GM12873 (cell line): Measurements from ENCODE around the gene CTRL.

Experiments
- CTCF ChIP-seq: IDR thresholded peaks from 2 replicates; pipeline ENCODE4 v1.5.1; 2012; ENCODE audit warnings: low read depth, mild to moderate bottlenecking, moderate library complexity, low read length, control low read depth; ENCODE audit not compliant: insufficient read depth; ENCODE audit errors: missing control alignments

CTRL gene

GRCh38 chr16:67942510-67943255, 11.0 kb upstream of the CTRL start:
- no peak for TF ChIP-seq CTCF

GRCh38 chr16:67942200-67942509, 10.5 kb upstream of the CTRL start:
- TF ChIP-seq CTCF, result peak; percentile 90

GRCh38 chr16:67941469-67942199, 10.0 kb upstream of the CTRL start:
- TF ChIP-seq CTCF, result no peak

GRCh38 chr16:67940446-67941089, 8.9 kb upstream of the CTRL start:
- TF ChIP-seq CTCF, result no peak

GRCh38 chr16:67939507-67940445, 8.1 kb upstream of the CTRL start:
- TF ChIP-seq CTCF, result no peak

GRCh38 chr16:67936880-67937605, 5.4 kb upstream of the CTRL start:
- no peak for TF ChIP-seq CTCF
